CD14-positive monocyte (primary cell): Measurements from ENCODE around the gene C3orf49. TPM values are rescaled to one million over a fixed set of nuclear protein-coding genes. Genes with fewer than 3 reads are reported as not detected.

ENCODE experiments used
- DNase-seq, 3 donors: peaks; one replicate each; pipeline ENCODE4 v3.0.0-alpha.2; 2011 to 2022
- H2AFZ ChIP-seq: 2 replicates; pipeline ENCODE4 v1.6.0; 2012; ENCODE audit warnings: mild to moderate bottlenecking, low read depth, low read length, inconsistent platforms; ENCODE audit not compliant: insufficient read depth, poor library complexity, severe bottlenecking
- H3K27ac ChIP-seq, 2 donors: 1 replicate in 1 of 2; 2 replicates in 1 of 2; pipeline ENCODE4 v1.5.1; 2012 to 2013; ENCODE audit warnings: low read length in 2 of 2, control low read depth in 1 of 2, inconsistent platforms in 1 of 2, low read depth in 1 of 2, mild to moderate bottlenecking in 1 of 2
- H3K27me3 ChIP-seq, 2 donors: one replicate each; pipeline versions ENCODE4 v1.6.0 to v1.6.1; 2011 to 2013; ENCODE audit warnings: low read length in 2 of 2; ENCODE audit not compliant: control insufficient read depth in 2 of 2, insufficient read depth in 2 of 2
- H3K36me3 ChIP-seq, 2 donors: replicated peaks in 1 of 2; 1 replicate in 1 of 2; 2 replicates in 1 of 2; pipeline versions ENCODE4 v1.5.1 to v1.6.1; 2012 to 2013; ENCODE audit warnings: low read length in 2 of 2, control low read depth in 1 of 2, inconsistent platforms in 1 of 2, mild to moderate bottlenecking in 1 of 2; ENCODE audit not compliant: insufficient read depth in 2 of 2, control insufficient read depth in 1 of 2
- H3K4me1 ChIP-seq, 2 donors: 1 replicate in 1 of 2; 2 replicates in 1 of 2; pipeline versions ENCODE4 v1.5.1 to v1.6.1; 2012 to 2013; ENCODE audit warnings: low read length in 2 of 2, control low read depth in 1 of 2, inconsistent platforms in 1 of 2, mild to moderate bottlenecking in 1 of 2, moderate library complexity in 1 of 2; ENCODE audit not compliant: insufficient read depth in 2 of 2, control insufficient read depth in 1 of 2
- H3K4me2 ChIP-seq: replicated peaks from 2 replicates; pipeline ENCODE3; 2012; ENCODE audit warnings: low read length, moderate library complexity, mild to moderate bottlenecking; ENCODE audit not compliant: poor library complexity, severe bottlenecking; ENCODE audit errors: extremely low read depth
- H3K4me3 ChIP-seq, 3 experiments: fragments of 200-600 bp in 1 of 3; sonication (generic) in 1 of 3; replicated peaks in 1 of 3; 1 replicate in 2 of 3; 2 replicates in 1 of 3; pipeline ENCODE4 v1.5.1; 2011 to 2013; ENCODE audit warnings: low read length in 3 of 3, mild to moderate bottlenecking in 3 of 3, control low read depth in 2 of 3, low read depth in 2 of 3, inconsistent platforms in 1 of 3, moderate library complexity in 1 of 3
- H3K79me2 ChIP-seq: 2 replicates; pipeline ENCODE4 v1.6.0; 2012; ENCODE audit warnings: mild to moderate bottlenecking, control low read depth, inconsistent platforms, low read length, moderate library complexity; ENCODE audit not compliant: insufficient read depth
- H3K9ac ChIP-seq: 2 replicates; pipeline ENCODE4 v1.6.0; 2017; ENCODE audit warnings: low read length, mild to moderate bottlenecking; ENCODE audit not compliant: insufficient read depth, poor library complexity, severe bottlenecking
- H3K9me3 ChIP-seq, 2 donors: replicated peaks in 1 of 2; 1 replicate in 1 of 2; 2 replicates in 1 of 2; pipeline versions ENCODE4 v1.5.1 to v1.6.1; 2012 to 2013; ENCODE audit warnings: low read length in 2 of 2, control low read depth in 1 of 2; ENCODE audit not compliant: control insufficient read depth in 1 of 2, insufficient read depth in 1 of 2
- H4K20me1 ChIP-seq: 2 replicates; pipeline ENCODE4 v1.6.0; 2012; ENCODE audit warnings: mild to moderate bottlenecking, low read length, control low read depth, moderate library complexity; ENCODE audit not compliant: insufficient read depth
- H3K27ac Mint-ChIP-seq, 7 donors: one replicate each; pipeline ENCODE4 v1.8.0; 2020; ENCODE audit warnings: mild to moderate bottlenecking in 7 of 7, mixed read lengths in 7 of 7, moderate library complexity in 6 of 7, inconsistent platforms in 2 of 7
- H3K27me3 Mint-ChIP-seq, 3 donors: one replicate each; pipeline ENCODE4 v1.8.0; 2021 to 2022; ENCODE audit warnings: low read depth in 3 of 3, mild to moderate bottlenecking in 3 of 3, mixed read lengths in 3 of 3, moderate library complexity in 3 of 3, inconsistent platforms in 1 of 3
- H3K36me3 Mint-ChIP-seq, 2 donors: one replicate each; pipeline ENCODE4 v1.8.0; 2020; ENCODE audit warnings: mixed read lengths in 2 of 2, inconsistent platforms in 1 of 2, mild to moderate bottlenecking in 1 of 2
- H3K4me1 Mint-ChIP-seq: one replicate; pipeline ENCODE4 v1.8.0; 2020; ENCODE audit warnings: mild to moderate bottlenecking, mixed read lengths
- H3K4me3 Mint-ChIP-seq, 2 donors: one replicate each; pipeline ENCODE4 v1.8.0; 2020; ENCODE audit warnings: mild to moderate bottlenecking in 2 of 2, mixed read lengths in 2 of 2, moderate library complexity in 1 of 2
- H3K9me3 Mint-ChIP-seq, 7 donors: one replicate each; pipeline ENCODE4 v1.8.0; 2020 to 2022; ENCODE audit warnings: mixed read lengths in 7 of 7, mild to moderate bottlenecking in 6 of 7, moderate library complexity in 6 of 7, inconsistent platforms in 2 of 7
- WGBS: methylation state at CpG from one replicate; pipeline ENCODE4 v1.1.5; 2013; ENCODE audit warnings: missing lambda C conversion rate; ENCODE audit not compliant: insufficient coverage; 5-methylcytosine and 5-hydroxymethylcytosine counted together
- intact Hi-C, 2 donors: fragments of 100-400 bp; cut with micrococcal nuclease; formaldehyde crosslinking; loops; one replicate each; pipeline versions ENCODE4 v1.15.0 to v1.15.1; 2023
- polyA plus RNA-seq, 3 donors: library from polyadenylated mRNA; depleted of rRNA in 1 of 3; unstranded in 2 of 3; stranded (reverse) in 1 of 3; fragments of 300-500 nt in 2 of 3; fragments of >200 nt in 1 of 3; fragmentation: Illumina TruSeq in 2 of 3; gene quantifications; 1 replicate in 2 of 3; 2 replicates in 1 of 3; pipeline ENCODE4 v1.2.3, GENCODE V29; 2012 to 2021
- TF ChIP-seq, protein P1 (sequence below): fragments of 200-600 bp; IDR thresholded peaks from one replicate; pipeline ENCODE4 v1.8.0; 2022; ENCODE audit warnings: antibody characterized with exemption, mild to moderate bottlenecking

The C3orf49 gene
- polyA plus RNA-seq, 3 donors = not detected

DNA sequence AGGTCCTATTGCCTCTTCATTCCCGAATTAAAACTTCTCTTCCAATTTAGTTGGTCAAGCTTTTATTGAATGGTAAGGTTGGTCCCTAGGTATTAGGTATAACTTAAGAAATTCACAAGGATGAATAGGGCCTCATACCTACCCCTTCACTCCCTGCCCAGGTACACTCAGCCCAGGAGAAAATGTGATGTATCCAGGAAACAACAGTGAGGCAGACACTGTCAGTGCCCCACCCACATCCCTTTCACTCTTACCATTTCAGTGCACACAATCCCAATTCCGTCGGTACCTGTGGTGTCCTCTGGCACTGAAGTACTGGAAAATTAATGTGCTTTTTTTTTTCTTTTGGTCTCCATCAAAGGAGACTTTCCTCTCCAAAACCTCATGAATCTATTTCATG lies 10.5 kb upstream of the C3orf49 start:
- peaks cover 0 to 2% (median 0%) of the 10 kb centered on the region in 3 donors for H3K27me3 Mint-ChIP-seq

DNA sequence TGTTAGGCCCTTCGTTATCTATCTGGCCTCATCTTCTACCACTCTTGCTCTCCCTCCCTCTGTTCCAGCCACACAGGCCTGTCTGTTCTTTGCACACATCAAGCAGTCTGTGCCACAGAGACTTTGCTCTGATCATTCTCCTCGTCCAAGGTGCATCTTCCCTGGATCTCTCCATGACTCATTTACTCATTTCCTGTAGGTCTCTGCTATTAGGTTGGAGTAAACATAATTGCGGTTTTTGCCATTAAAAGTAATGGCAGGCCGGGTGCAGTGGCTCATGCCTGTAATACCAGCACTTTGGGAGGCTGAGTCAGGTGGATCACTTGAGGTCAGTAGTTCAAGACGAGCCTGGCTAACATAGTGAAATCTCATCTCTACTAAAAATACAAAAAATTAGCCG lies 9.5 kb upstream of the C3orf49 start:
- peaks cover 25% of the 10 kb centered on the region for H3K4me1 Mint-ChIP-seq

More for the DNA sequence above, 10.5 kb upstream of the C3orf49 start:
- Histone ChIP-seq H3K27ac (peak overlapping the region; percentile 67 to 87), H3K4me1 (peaks cover 23% of the 10 kb centered on the region in 2 donors), H2AFZ (no peak overlapping the region), H3K4me3 (peak overlapping the region in 2 of 3 experiments; percentile 25 to 48), H3K79me2 (no peaks in the 10 kb centered on the region), H3K27me3 (no peaks in the 10 kb centered on the region), H3K36me3 (no peaks in the 10 kb centered on the region), H3K4me2 (peak overlapping the region; percentile 69), H4K20me1 (no peaks in the 10 kb centered on the region), H3K9me3 (no peaks in the 10 kb centered on the region), H3K9ac (peak overlapping the region; percentile 29)
- H3K36me3 Mint-ChIP-seq = no peaks in the 10 kb centered on the region
- peak overlapping the region; percentile 51 to 73 for H3K4me3 Mint-ChIP-seq
- DNase-seq = no peak
- H3K9me3 Mint-ChIP-seq = peaks cover 0 to 1% (median 0%) of the 10 kb centered on the region in 7 donors
- no CpG with 5 or more reads among the region's 3 CpGs for WGBS
- peaks cover 22% of the 10 kb centered on the region for H3K4me1 Mint-ChIP-seq
- peak overlapping the region; percentile 91 to 98 (median 96) for H3K27ac Mint-ChIP-seq
- intact Hi-C loops = no loop called here
- TF ChIP-seq, protein P1, sequence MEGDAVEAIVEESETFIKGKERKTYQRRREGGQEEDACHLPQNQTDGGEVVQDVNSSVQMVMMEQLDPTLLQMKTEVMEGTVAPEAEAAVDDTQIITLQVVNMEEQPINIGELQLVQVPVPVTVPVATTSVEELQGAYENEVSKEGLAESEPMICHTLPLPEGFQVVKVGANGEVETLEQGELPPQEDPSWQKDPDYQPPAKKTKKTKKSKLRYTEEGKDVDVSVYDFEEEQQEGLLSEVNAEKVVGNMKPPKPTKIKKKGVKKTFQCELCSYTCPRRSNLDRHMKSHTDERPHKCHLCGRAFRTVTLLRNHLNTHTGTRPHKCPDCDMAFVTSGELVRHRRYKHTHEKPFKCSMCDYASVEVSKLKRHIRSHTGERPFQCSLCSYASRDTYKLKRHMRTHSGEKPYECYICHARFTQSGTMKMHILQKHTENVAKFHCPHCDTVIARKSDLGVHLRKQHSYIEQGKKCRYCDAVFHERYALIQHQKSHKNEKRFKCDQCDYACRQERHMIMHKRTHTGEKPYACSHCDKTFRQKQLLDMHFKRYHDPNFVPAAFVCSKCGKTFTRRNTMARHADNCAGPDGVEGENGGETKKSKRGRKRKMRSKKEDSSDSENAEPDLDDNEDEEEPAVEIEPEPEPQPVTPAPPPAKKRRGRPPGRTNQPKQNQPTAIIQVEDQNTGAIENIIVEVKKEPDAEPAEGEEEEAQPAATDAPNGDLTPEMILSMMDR = no peak

More for the DNA sequence above, 9.5 kb upstream of the C3orf49 start:
- H2AFZ ChIP-seq = no peak overlapping the region
- no peaks in the 10 kb centered on the region for H3K27me3 ChIP-seq
- H4K20me1 ChIP-seq = no peaks in the 10 kb centered on the region
- 100% methylated on average over 1 of the region's 6 CpGs for WGBS
- TF ChIP-seq, protein P1 = no peak
- Mint-ChIP-seq H3K9me3 (no peaks in the 10 kb centered on the region), H3K27me3 (peaks cover 0 to 2% (median 0%) of the 10 kb centered on the region in 3 donors), H3K36me3 (no peaks in the 10 kb centered on the region), H3K4me3 (no peak overlapping the region), H3K27ac (peak overlapping the region in 5 of 7 donors; percentile 3 to 97 (median 51))
- peak overlapping the region in 1 of 2 donors; percentile 87 for H3K27ac ChIP-seq
- no peak overlapping the region for H3K9ac ChIP-seq
- no peaks in the 10 kb centered on the region for H3K36me3 ChIP-seq
- H3K4me2 ChIP-seq = no peak overlapping the region
- no peak for DNase-seq
- no peaks in the 10 kb centered on the region for H3K79me2 ChIP-seq
- intact Hi-C loops = no loop called here
- H3K4me1 ChIP-seq = peaks cover 23% of the 10 kb centered on the region in 2 donors
- no peak overlapping the region for H3K4me3 ChIP-seq
- H3K9me3 ChIP-seq = no peaks in the 10 kb centered on the region
